DMS 273 (cell line): ENCODE results near the gene FXYD5.

Experiments used
- DNase-seq: peaks from one replicate; lab custom pipeline; 2025; ENCODE audit not compliant: unreplicated experiment; lab: John Stamatoyannopoulos, UW

Gene FXYD5

GRCh38 chr19:35211545-35212230, 57.2 kb downstream of the FXYD5 start:
- DNase-seq = no peak

- no peak for DNase-seq
These were observed 57.7 kb downstream of the FXYD5 start for GRCh38 chr19:35212241-35212640.

GRCh38 chr19:35213663-35214632, 59.4 kb downstream of the FXYD5 start:
- peak; percentile 72 for DNase-seq

GRCh38 chr19:35214766-35215422, 60.4 kb downstream of the FXYD5 start:
- DNase-seq = no peak

- DNase-seq = no peak
These were observed 61.7 kb downstream of the FXYD5 start for GRCh38 chr19:35216016-35216832.

- DNase-seq = peak; percentile 15
These were observed 62.5 kb downstream of the FXYD5 start for GRCh38 chr19:35216833-35217648.

- DNase-seq = no peak
These were observed 63.1 kb downstream of the FXYD5 start for GRCh38 chr19:35217649-35217990.

GRCh38 chr19:35219008-35219407, 64.5 kb downstream of the FXYD5 start:
- no peak for DNase-seq
